ENCODE measurements around the gene CHCHD4.

- TF ChIP-seq PBX3 (IDR thresholded peaks at IDR 0.05), result no peak
- TF ChIP-seq CTCF (IDR thresholded peaks at IDR 0.05), result no peak
- TF ChIP-seq POLR2AphosphoS5 (IDR thresholded peaks at IDR 0.05; ENCODE audit: low read depth, low read length), result no peak
Measured at GRCh38 chr3:14127516-14128161, 3.0 kb upstream of the CHCHD4 start.
